ENCODE data around the gene SZT2. TPM values are rescaled to one million over a fixed set of nuclear protein-coding genes. Genes with fewer than 3 reads are reported as not detected.
"Not testable (repeated sequence)": the region's sequence is repeated elsewhere in the genome, so short reads cannot be mapped to it uniquely, and the experiment has no call there.

SZT2 gene
- total RNA-seq, 1 experiment from 2014 or later: 28.4 TPM

- TF ChIP-seq ATF6 (CRISPR knock-in tag; IDR thresholded peaks at IDR 0.05) (no peak), ETV6 (CRISPR knock-in tag; IDR thresholded peaks at IDR 0.05) (no peak), NFYB (CRISPR knock-in tag; conservative IDR thresholded peaks at IDR 0.05; ENCODE audit: low read depth) (no peak)
Measured at GRCh38 chr1:43473463-43473862, 83.8 kb downstream of the SZT2 start (continued).

GRCh38 chr1:43475611-43476401 lies 86.1 kb downstream of the SZT2 start:
- ATAC-seq; POLR2A ChIA-PET; H3K36me3 Mint-ChIP-seq; H3K4me3 Mint-ChIP-seq; H3K27ac Mint-ChIP-seq; DNase-seq (ENCODE audit: low spot score); H3K9me3 Mint-ChIP-seq; CTCF ChIA-PET: not testable (repeated sequence)
- peaks cover 12% of the 10 kb centered on the region for H3K27me3 Mint-ChIP-seq (ENCODE audit: low read depth)
- peaks cover 11% of the 10 kb centered on the region for H3K4me1 Mint-ChIP-seq

- H3K27me3 Mint-ChIP-seq (ENCODE audit: low read depth): peaks cover 6% of the 10 kb centered on the region
Measured at GRCh38 chr1:43477716-43478115, 88.0 kb downstream of the SZT2 start.

More at GRCh38 chr1:43477716-43478115, 88.0 kb downstream of the SZT2 start:
- ChIA-PET CTCF (no interaction called here), POLR2A (no interaction called here)
- ATAC-seq (no peak), DNase-seq (ENCODE audit: low spot score) (no peak)
- TF ChIP-seq ZNF281 (CRISPR knock-in tag; IDR thresholded peaks at IDR 0.05) (no peak), FOXP4 (CRISPR knock-in tag; IDR thresholded peaks at IDR 0.05) (no peak), ZNF219 (CRISPR knock-in tag; IDR thresholded peaks at IDR 0.05; ENCODE audit: borderline replicate concordance) (no peak), ESRRA (CRISPR knock-in tag; IDR thresholded peaks at IDR 0.05; ENCODE audit: borderline replicate concordance) (no peak), RORB (CRISPR knock-in tag; IDR thresholded peaks at IDR 0.05) (no peak), SOX15 (CRISPR knock-in tag; IDR thresholded peaks at IDR 0.05) (no peak), ZBTB43 (CRISPR knock-in tag; IDR thresholded peaks at IDR 0.05) (no peak), E2F4 (CRISPR knock-in tag; IDR thresholded peaks at IDR 0.05; ENCODE audit: borderline replicate concordance, low read depth) (no peak)
- Mint-ChIP-seq H3K9me3 (no peaks in the 10 kb centered on the region), H3K4me1 (peaks cover 2% of the 10 kb centered on the region), H3K36me3 (no peaks in the 10 kb centered on the region), H3K27ac (no peak overlapping the region), H3K4me3 (no peak overlapping the region)

Data from WTC11 (cell line).